ENCODE results near the gene CD40.

CD40 gene

GRCh38 chr20:46148313-46149208, 30.4 kb downstream of the CD40 start:
- DNase-seq (ENCODE audit: low read depth in 2 of 2) = no peak

GRCh38 chr20:46150943-46151342, 32.8 kb downstream of the CD40 start:
- no peak for DNase-seq (ENCODE audit: low read depth in 2 of 2)

- peak in 1 of 2 donors; percentile 8 for DNase-seq (ENCODE audit: low read depth in 2 of 2)
Measured at GRCh38 chr20:46151936-46152335, 33.8 kb downstream of the CD40 start.

GRCh38 chr20:46152824-46153586, 34.9 kb downstream of the CD40 start:
- DNase-seq (ENCODE audit: low read depth in 2 of 2) = no peak

GRCh38 chr20:46154305-46154704, 36.2 kb downstream of the CD40 start:
- DNase-seq (ENCODE audit: low read depth in 2 of 2) = no peak

- DNase-seq (ENCODE audit: low read depth in 2 of 2) = no peak
Measured at GRCh38 chr20:46154796-46155195, 36.7 kb downstream of the CD40 start.

GRCh38 chr20:46156065-46156464, 38.0 kb downstream of the CD40 start:
- DNase-seq (ENCODE audit: low read depth in 2 of 2) = no peak

GRCh38 chr20:46157076-46157592, 39.0 kb downstream of the CD40 start:
- no peak for DNase-seq (ENCODE audit: low read depth in 2 of 2)

- no peak for DNase-seq (ENCODE audit: low read depth in 2 of 2)
Measured at GRCh38 chr20:46157625-46158024, 39.5 kb downstream of the CD40 start.

GRCh38 chr20:46158476-46158987, 40.4 kb downstream of the CD40 start:
- DNase-seq (ENCODE audit: low read depth in 2 of 2) = no peak

- no peak for DNase-seq (ENCODE audit: low read depth in 2 of 2)
Measured at GRCh38 chr20:46159101-46159897, 41.2 kb downstream of the CD40 start.

- DNase-seq (ENCODE audit: low read depth in 2 of 2) = no peak
Measured at GRCh38 chr20:46160661-46161060, 42.5 kb downstream of the CD40 start.

GRCh38 chr20:46161921-46162320, 43.8 kb downstream of the CD40 start:
- DNase-seq (ENCODE audit: low read depth in 2 of 2) = no peak

GRCh38 chr20:46164254-46164653, 46.1 kb downstream of the CD40 start:
- DNase-seq (ENCODE audit: low read depth in 2 of 2) = no peak

GRCh38 chr20:46167080-46167479, 49.0 kb downstream of the CD40 start:
- DNase-seq (ENCODE audit: low read depth in 2 of 2) = no peak

- DNase-seq (ENCODE audit: low read depth in 2 of 2) = no peak
Measured at GRCh38 chr20:46168438-46168837, 50.3 kb downstream of the CD40 start.

- no peak for DNase-seq (ENCODE audit: low read depth in 2 of 2)
Measured at GRCh38 chr20:46169245-46170171, 51.4 kb downstream of the CD40 start.

GRCh38 chr20:46171476-46171875, 53.4 kb downstream of the CD40 start:
- DNase-seq (ENCODE audit: low read depth in 2 of 2) = no peak

GRCh38 chr20:46171909-46172308, 53.8 kb downstream of the CD40 start:
- DNase-seq (ENCODE audit: low read depth in 2 of 2) = no peak

GRCh38 chr20:46172455-46172854, 54.3 kb downstream of the CD40 start:
- no peak for DNase-seq (ENCODE audit: low read depth in 2 of 2)
